HepG2 (cell line): Measurements from ENCODE around the gene NBR1. TPM values are rescaled to one million over a fixed set of nuclear protein-coding genes. Genes with fewer than 3 reads are reported as not detected.
"Not testable (repeated sequence)": the region's sequence is repeated elsewhere in the genome, so short reads cannot be mapped to it uniquely, and the experiment has no call there.

Experiments used
- ATAC-seq: fragments of 200-7000 bp; cut with Tn5 transposase; 3 replicates; pipeline ENCODE4 v1.9.1; 2020; ENCODE audit warnings: mild to moderate bottlenecking, moderate library complexity
- BruUV-seq: library from RNA; stranded (reverse); fragments of 400-500 nt; replicated peaks from 2 replicates; lab custom pipeline; 2021; lab: Mats Ljungman, UMichigan
- CTCF ChIA-PET: fragments of 300-600 bp; formaldehyde crosslinking; extraction: SDS; loops from one replicate; lab custom pipeline; 2021; ENCODE audit warnings: low total read pairs, inconsistent platforms, low intra/inter-chr PET ratio; lab: Yijun Ruan, JAX
- POLR2A ChIA-PET: fragments of 350-600 bp; sonication (Branson Sonifier 250); formaldehyde crosslinking; loops from one replicate; lab custom pipeline; 2020; ENCODE audit warnings: antibody characterized with exemption, inconsistent platforms; lab: Yijun Ruan, JAX
- DNase-seq: peaks from one replicate; pipeline ENCODE4 v3.0.0-alpha.2; 2015; ENCODE audit warnings: low spot score
- FAIRE-seq: peaks from 3 replicates; lab custom pipeline; 2011; peaks lifted over from hg19 to GRCh38; lab: Jason Lieb, UNC
- H2AFZ ChIP-seq: one replicate; pipeline ENCODE4 v1.6.1; 2011; ENCODE audit warnings: low read length, inconsistent platforms
- H3K27ac ChIP-seq: fragments of 300-600 bp; 3 replicates; pipeline ENCODE4 v1.8.0; 2011; ENCODE audit warnings: mixed run types, mild to moderate bottlenecking, mixed read lengths, low read length, inconsistent platforms; ENCODE audit not compliant: insufficient read depth; ENCODE audit errors: extremely low read length
- H3K27me3 ChIP-seq, 2 experiments: fragments of 200-600 bp in 1 of 2; 2 replicates in 1 of 2; 3 replicates in 1 of 2; pipeline versions ENCODE4 v1.6.0 to v1.8.0; 2011; ENCODE audit warnings: low read length in 2 of 2, mild to moderate bottlenecking in 2 of 2, moderate library complexity in 2 of 2, inconsistent platforms in 1 of 2; ENCODE audit not compliant: insufficient read depth in 2 of 2, control insufficient read depth in 1 of 2
- H3K36me3 ChIP-seq, 2 experiments: fragments of 200-600 bp in 1 of 2; replicated peaks in 1 of 2; 2 replicates in 1 of 2; 3 replicates in 1 of 2; pipeline versions ENCODE4 v1.5.1 to v1.8.0; 2011; ENCODE audit warnings: low read length in 2 of 2, inconsistent platforms in 1 of 2; ENCODE audit not compliant: insufficient read depth in 2 of 2, control insufficient read depth in 1 of 2
- H3K4me1 ChIP-seq: 2 replicates; pipeline ENCODE4 v1.5.1; 2012; ENCODE audit warnings: low read length, inconsistent platforms; ENCODE audit not compliant: insufficient read depth
- H3K4me2 ChIP-seq: 2 replicates; pipeline ENCODE4 v1.6.0; 2011; ENCODE audit warnings: low read depth, low read length, inconsistent platforms
- H3K4me3 ChIP-seq, 3 experiments: fragments of 200-600 bp in 1 of 3; sonication (generic), shearing (Covaris generic) in 1 of 3; replicated peaks in 1 of 3; 2 replicates each; pipeline ENCODE4 v1.5.1; 2011 to 2016; ENCODE audit warnings: low read length in 3 of 3, inconsistent platforms in 2 of 3, low read depth in 2 of 3, mild to moderate bottlenecking in 2 of 3, control low read depth in 1 of 3, mixed read lengths in 1 of 3; ENCODE audit not compliant: insufficient read depth in 1 of 3
- H3K79me2 ChIP-seq: one replicate; pipeline ENCODE4 v1.6.1; 2011; ENCODE audit warnings: low read length, inconsistent platforms; ENCODE audit not compliant: insufficient read depth
- H3K9ac ChIP-seq: 2 replicates; pipeline ENCODE4 v1.6.0; 2011; ENCODE audit warnings: mild to moderate bottlenecking, low read depth, low read length, inconsistent platforms; ENCODE audit not compliant: insufficient read depth
- H3K9me3 ChIP-seq: 2 replicates; pipeline ENCODE4 v1.5.1; 2012; ENCODE audit warnings: mild to moderate bottlenecking, low read length
- H4K20me1 ChIP-seq: 2 replicates; pipeline ENCODE4 v1.6.0; 2011; ENCODE audit warnings: inconsistent platforms, mild to moderate bottlenecking, low read length, moderate library complexity; ENCODE audit not compliant: insufficient read depth
- AFF4 ChIP-seq: sonication (generic); formaldehyde crosslinking; IDR thresholded peaks from 2 replicates; pipeline ENCODE4 v1.4.0; 2020; ENCODE audit warnings: missing genetic modification reagents
- MAFF ChIP-seq: IDR thresholded peaks from 2 replicates; pipeline ENCODE4 v1.6.1; 2011; ENCODE audit warnings: low read depth, low read length, improper control_type of control experiment
- NFYB ChIP-seq: sonication (generic); formaldehyde crosslinking; IDR thresholded peaks from 2 replicates; pipeline ENCODE4 v1.4.0; 2020; ENCODE audit warnings: missing genetic modification reagents
- NFYC ChIP-seq: IDR thresholded peaks from 2 replicates; pipeline ENCODE4 v1.6.1; 2016; ENCODE audit warnings: missing genetic modification reagents, missing compliant biosample characterization
- RBFOX2 ChIP-seq: fragments of 200-400 bp; formaldehyde crosslinking; IDR thresholded peaks from 2 replicates; pipeline ENCODE4 v1.6.1; 2017; ENCODE audit warnings: low read depth, mild to moderate bottlenecking, low read length
- ZMYM4 ChIP-seq: sonication (generic); formaldehyde crosslinking; IDR thresholded peaks from 2 replicates; pipeline ENCODE4 v1.8.1; 2023; ENCODE audit warnings: mild to moderate bottlenecking, missing genetic modification reagents
- ZNF569 ChIP-seq: sonication (generic); formaldehyde crosslinking; IDR thresholded peaks from 2 replicates; pipeline ENCODE4 v1.5.0; 2020; ENCODE audit warnings: mild to moderate bottlenecking, missing genetic modification reagents, moderate library complexity, borderline replicate concordance
- WGBS: methylation state at CpG from one replicate; pipeline ENCODE4 v1.1.6; 2017; ENCODE audit warnings: low lambda C conversion rate; 5-methylcytosine and 5-hydroxymethylcytosine counted together
- in situ Hi-C: cut with HindIII; loops from 2 replicates; pipeline ENCODE4 v1.10.0; 2017; ENCODE audit warnings: low pct_unique_long_range_greater_than_20kb; ENCODE audit not compliant: extremely low pct_ligation_motif_present
- intact Hi-C: fragments of 100-400 bp; cut with micrococcal nuclease; formaldehyde crosslinking; loops from one replicate; pipeline ENCODE4 v1.10.0; 2022; ENCODE audit not compliant: unreplicated experiment
- polyA plus RNA-seq, 8 experiments: library from polyadenylated mRNA; depleted of rRNA in 3 of 8; stranded (reverse) in 7 of 8; unstranded in 1 of 8; fragments of >200 nt; fragmentation: Illumina TruSeq in 4 of 8; extraction: Trizol in 4 of 8; gene quantifications; 2 replicates each; pipeline versions ENCODE4 v1.2.1 to v1.2.3, GENCODE V29; 2011 to 2016; ENCODE audit warnings: low read depth in 4 of 8, missing spikeins in 1 of 8, mixed read lengths in 1 of 8; ENCODE audit not compliant: insufficient read depth in 1 of 8
- total RNA-seq, 5 experiments: library from RNA; depleted of rRNA; stranded (reverse); fragments of >200 nt; fragmentation: Illumina TruSeq; extraction: Trizol; gene quantifications; 2 replicates each; pipeline ENCODE4 v1.2.3, GENCODE V29; 2016; ENCODE audit warnings: low read depth in 1 of 5

Gene NBR1
- total and polyA plus RNA-seq, 2 of the 13 experiments (the other 11 are each of a cell fraction or from before 2014, with no cell fraction given), result 51.7 to 121 TPM

GRCh38 chr17:43127333-43127876, 43.6 kb upstream of the NBR1 start:
- BruUV-seq, H3K27me3 ChIP-seq, CTCF ChIA-PET, ATAC-seq, FAIRE-seq, intact Hi-C loops, H3K9ac ChIP-seq, DNase-seq, in situ Hi-C loops, H4K20me1 ChIP-seq, H3K9me3 ChIP-seq, H2AFZ ChIP-seq: not testable (repeated sequence)
- 97% methylated on average over 5 of the region's 6 CpGs for WGBS
- H3K4me2 ChIP-seq, result peak overlapping the region; percentile 88
- peaks cover 72% of the 10 kb centered on the region for H3K79me2 ChIP-seq
- H3K27ac ChIP-seq, result peak overlapping the region; percentile 95
- POLR2A ChIA-PET, result interaction anchor here (0.6 to 3.5 kb wide), 18 partner anchors 8 to 233 kb away, joined by 3 to 22 read pairs (median 7); partner anchors contain the start of genes NBR1, RPL27, TMEM106A and VAT1
- H3K4me3 ChIP-seq, result peak overlapping the region; percentile 87 to 94 (median 91); a peak in 5 of 6 replicates
- peaks cover 64% of the 10 kb centered on the region for H3K4me1 ChIP-seq
- peak; percentile 80 for TF ChIP-seq NFYC (CRISPR knock-in tag)
- TF ChIP-seq NFYB (CRISPR knock-in tag), result peak; percentile 85
- peak; percentile 25; the same call in 1 of the 2 replicates for TF ChIP-seq ZMYM4 (CRISPR knock-in tag)
- TF ChIP-seq MAFF, result 0 out of 2 replicates have a peak, but pooled peaks have one; percentile 10
- H3K36me3 ChIP-seq, result peaks cover 10 to 32% of the 10 kb centered on the region in 2 experiments; a peak in 4 of 5 replicates

- intact Hi-C loops (no loop called here), in situ Hi-C loops (no loop called here)
- POLR2A ChIA-PET, result interaction anchor here (1.1 to 1.7 kb wide), 3 partner anchors 15 to 186 kb away, joined by 3 to 5 read pairs (median 5); no protein-coding TSS in a partner anchor
- no peaks in the 10 kb centered on the region; the same call in 1 of the 2 replicates for H4K20me1 ChIP-seq
- H3K4me2 ChIP-seq, result no peak overlapping the region
- no peak overlapping the region for H3K27ac ChIP-seq
- H2AFZ ChIP-seq, result no peak overlapping the region
- peaks cover 63% of the 10 kb centered on the region for H3K79me2 ChIP-seq
- no peaks in the 10 kb centered on the region for H3K9me3 ChIP-seq
- CTCF ChIA-PET, result no interaction called here
- no peaks in the 10 kb centered on the region; a peak in 1 of 5 replicates for H3K27me3 ChIP-seq
- H3K36me3 ChIP-seq, result peaks cover 10 to 32% of the 10 kb centered on the region in 2 experiments; a peak in 3 of 5 replicates
- no peak overlapping the region for H3K9ac ChIP-seq
- ATAC-seq (no peak), DNase-seq (no peak), FAIRE-seq (no peak)
- 96% methylated on average over 11 of the region's 11 CpGs for WGBS
- H3K4me3 ChIP-seq, result no peak overlapping the region
- no TSS peak for BruUV-seq
- H3K4me1 ChIP-seq, result peaks cover 72% of the 10 kb centered on the region
- no peak for TF ChIP-seq ZNF569 (CRISPR knock-in tag)
- TF ChIP-seq AFF4 (CRISPR knock-in tag), result no peak
- TF ChIP-seq RBFOX2, result 0 out of 2 replicates have a peak, but pooled peaks have one; percentile 10
Measured at GRCh38 chr17:43129671-43130010, 41.4 kb upstream of the NBR1 start.
